Psoas muscle (tissue), 8 donors: ENCODE results near the gene SDCBP2. TPM values are rescaled to one million over a fixed set of nuclear protein-coding genes. Genes with fewer than 3 reads are reported as not detected.

Experiments
- ATAC-seq, 4 donors: fragments of 200-7000 bp; cut with Tn5 transposase; one replicate each; pipeline ENCODE4 v1.9.1; 2020; ENCODE audit warnings: moderate library complexity in 3 of 4, mild to moderate bottlenecking in 2 of 4
- DNase-seq, 2 donors: peaks; one replicate each; pipeline ENCODE4 v3.0.0-alpha.2; 2020
- H3K27ac ChIP-seq: fragments of 200-600 bp; one replicate; pipeline ENCODE4 v1.8.0; 2022
- H3K27me3 ChIP-seq, 3 donors: fragments of 200-600 bp in 1 of 3; one replicate each; pipeline versions ENCODE4 v1.6.1 to v1.8.0; 2013 to 2022; ENCODE audit warnings: low read length in 2 of 3, mild to moderate bottlenecking in 2 of 3, moderate library complexity in 1 of 3; ENCODE audit not compliant: insufficient read depth in 3 of 3
- H3K36me3 ChIP-seq, 2 donors: fragments of 200-600 bp in 1 of 2; one replicate each; pipeline versions ENCODE4 v1.6.1 to v1.8.0; 2013 to 2022; ENCODE audit warnings: low read depth in 1 of 2, mild to moderate bottlenecking in 1 of 2, moderate library complexity in 1 of 2; ENCODE audit not compliant: insufficient read depth in 1 of 2
- H3K4me1 ChIP-seq: fragments of 200-600 bp; one replicate; pipeline ENCODE4 v1.8.0; 2022
- H3K4me3 ChIP-seq: fragments of 200-600 bp; one replicate; pipeline ENCODE4 v1.8.0; 2022; ENCODE audit warnings: mild to moderate bottlenecking
- H3K9me3 ChIP-seq: fragments of 200-600 bp; one replicate; pipeline ENCODE4 v1.8.0; 2022
- CTCF ChIP-seq: fragments of 200-600 bp; IDR thresholded peaks from one replicate; pipeline ENCODE4 v1.8.0; 2022; ENCODE audit warnings: antibody characterized with exemption
- WGBS, 3 donors: extraction: QIAGEN DNeasy Blood & Tissue Kit; methylation state at CpG; one replicate each; pipeline versions ENCODE4 v1.1.6 to v1.1.7; 2013; 5-methylcytosine and 5-hydroxymethylcytosine counted together
- intact Hi-C, 2 donors: fragments of 100-400 bp; cut with DNase I; formaldehyde crosslinking; loops; one replicate each; pipeline versions ENCODE4 v1.11.0 to v1.14.2; 2022
- polyA plus RNA-seq, 3 donors: library from polyadenylated mRNA; stranded (reverse); fragments of 200-250 nt; gene quantifications; one replicate each; pipeline ENCODE4 v1.2.3, GENCODE V29; 2013
- total RNA-seq, 4 donors: library from RNA; stranded (reverse); fragmentation: NEBNext Ultra II Directional in 2 of 4; extraction: Animal tissue kit (Norgen Biotek cat#: 25700) in 2 of 4; gene quantifications; one replicate each; pipeline versions ENCODE4 v1.2.1 to v1.2.4, GENCODE V29; 2021 to 2023
- donor health status: healthy with polysubstance abuse.
- donor health status: DM: no; HTN: no; CAD: no; lungs with moderate emphysema.
- donor health status: Bipolar disorder and iron deficiency.
- donor health status: healthy.
- donor health status: DM: yes; HTN: yes; CAD: no.
- donor health status: DM: no; HTN: no; CAD: no.
- donor health status: DM: no; HTN: no; CAD: no.
- donor health status: DM: yes; HTN: yes; CAD: no.

Gene SDCBP2
- total and polyA plus RNA-seq, 7 donors, result 1.6 to 10.5 (median 2.0) TPM

GRCh38 chr20:1307171-1307570 is 21.8 kb downstream of the SDCBP2 start:
- no peak for DNase-seq
- 91 to 94% (median 91%) methylated on average over 10 of the region's 10 CpGs for WGBS, 3 donors
- no peak overlapping the region for H3K27ac ChIP-seq
- H3K36me3 ChIP-seq, result peaks cover 0 to 5% of the 10 kb centered on the region in 2 donors
- ATAC-seq, result no peak
- intact Hi-C loops, result no loop called here
- no peaks in the 10 kb centered on the region for H3K4me1 ChIP-seq
- TF ChIP-seq CTCF, result no peak
- H3K9me3 ChIP-seq, result no peaks in the 10 kb centered on the region
- H3K4me3 ChIP-seq, result no peak overlapping the region
- H3K27me3 ChIP-seq, result no peaks in the 10 kb centered on the region

DNA sequence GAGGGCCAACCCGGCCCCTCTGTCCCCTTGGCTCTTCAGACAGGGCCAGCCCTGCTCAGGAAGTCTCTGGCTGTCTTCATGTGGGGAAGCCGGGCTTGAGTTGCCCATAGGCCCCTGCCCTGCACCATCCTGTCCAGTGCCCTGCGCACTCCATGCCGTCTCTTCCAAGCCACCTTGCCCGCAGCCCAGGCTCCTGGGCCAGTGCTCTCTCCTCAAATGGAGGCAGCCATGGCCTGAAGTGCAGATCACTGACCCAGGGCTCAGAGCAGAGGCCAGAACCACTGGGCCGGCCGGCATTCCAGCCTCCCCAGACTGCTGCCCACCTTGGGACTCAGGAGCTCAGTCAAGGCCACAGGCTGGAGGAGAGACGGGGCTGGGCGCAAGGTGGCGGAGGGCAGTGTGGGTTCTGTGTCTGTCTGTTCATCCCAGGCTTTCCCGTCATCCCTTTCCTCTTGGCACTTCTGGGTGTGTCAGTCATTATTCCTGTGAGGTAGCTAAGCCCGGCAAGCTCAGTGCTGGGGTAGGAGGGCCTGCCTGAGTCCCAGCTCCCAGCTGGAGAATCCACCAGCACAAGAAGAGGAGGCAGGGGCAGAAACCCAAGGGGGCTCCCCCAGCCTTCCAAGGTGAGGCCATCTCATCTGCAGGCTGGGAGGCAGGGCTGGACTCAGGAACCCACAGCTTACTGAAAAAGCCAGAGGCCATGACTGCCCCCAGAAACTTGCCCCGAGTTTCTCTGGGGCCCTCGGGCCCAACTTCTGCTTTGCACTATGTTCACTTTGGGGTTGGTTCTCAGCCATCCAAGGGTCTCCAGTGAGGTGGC is 22.4 kb downstream of the SDCBP2 start:
- intact Hi-C loops, result no loop called here
- peak in 1 of 2 donors; percentile 21 for DNase-seq
- peaks cover 0 to 5% of the 10 kb centered on the region in 2 donors for H3K36me3 ChIP-seq
- H3K27ac ChIP-seq, result no peak overlapping the region
- ATAC-seq, result no peak
- no peaks in the 10 kb centered on the region for H3K9me3 ChIP-seq
- H3K27me3 ChIP-seq, result no peaks in the 10 kb centered on the region
- H3K4me3 ChIP-seq, result no peak overlapping the region
- no peak for TF ChIP-seq CTCF
- H3K4me1 ChIP-seq, result no peaks in the 10 kb centered on the region
- 85 to 91% (median 86%) methylated on average over 12 to 14 of the region's 14 CpGs for WGBS, 3 donors

GRCh38 chr20:1305712-1306111 is 23.2 kb downstream of the SDCBP2 start:
- intact Hi-C loops, result no loop called here
- 88 to 91% (median 90%) methylated on average over 20 to 24 of the region's 24 CpGs for WGBS, 3 donors
- Histone ChIP-seq H3K4me3 (no peak overlapping the region), H3K4me1 (no peaks in the 10 kb centered on the region), H3K27me3 (no peaks in the 10 kb centered on the region), H3K9me3 (no peaks in the 10 kb centered on the region), H3K36me3 (peaks cover 0 to 7% of the 10 kb centered on the region in 2 donors), H3K27ac (no peak overlapping the region)
- ATAC-seq (no peak), DNase-seq (no peak)
- no peak for TF ChIP-seq CTCF

GRCh38 chr20:1304710-1305515 is 24.0 kb downstream of the SDCBP2 start:
- H3K27ac ChIP-seq, result no peak overlapping the region
- no peak for TF ChIP-seq CTCF
- 73 to 78% (median 74%) methylated on average over 29 to 31 of the region's 31 CpGs for WGBS, 3 donors
- H3K27me3 ChIP-seq, result no peaks in the 10 kb centered on the region
- DNase-seq, result no peak
- ATAC-seq, result peak; percentile 50 to 70 (median 65)
- H3K4me3 ChIP-seq, result no peak overlapping the region
- peaks cover 0 to 8% of the 10 kb centered on the region in 2 donors for H3K36me3 ChIP-seq
- no peaks in the 10 kb centered on the region for H3K9me3 ChIP-seq
- intact Hi-C loops, result no loop called here
- no peaks in the 10 kb centered on the region for H3K4me1 ChIP-seq
